Fibroblast of skin of scalp (primary cell): ENCODE measurements around the gene PDCD5. TPM values are rescaled to one million over a fixed set of nuclear protein-coding genes. Genes with fewer than 3 reads are reported as not detected.
"Not testable (repeated sequence)": the region's sequence is repeated elsewhere in the genome, so short reads cannot be mapped to it uniquely, and the experiment has no call there.

Experiments
- DNase-seq: peaks from one replicate; pipeline ENCODE4 v3.0.0-alpha.2; 2013
- polyA plus RNA-seq, 2 experiments: library from polyadenylated mRNA; unstranded; fragments of 120-200 nt; gene quantifications; one replicate each; pipeline ENCODE4 v1.2.1, GENCODE V29; 2013; ENCODE audit not compliant: insufficient read length in 2 of 2

Gene PDCD5
- polyA plus RNA-seq (2013, experiment 1 of 2; ENCODE audit: insufficient read length), result 136 TPM
- polyA plus RNA-seq (2013, experiment 2 of 2; ENCODE audit: insufficient read length), result 151 TPM

- peak; percentile 94 for DNase-seq
These were observed at the start of gene PDCD5 for GRCh38 chr19:32580901-32581704. Gene PDCD5, plus strand, starts transcription at chr19:32581190. Its CDS starts 72 bp downstream, at chr19:32581262.

- no peak for DNase-seq
These were observed 48.8 kb upstream of the PDCD5 start for GRCh38 chr19:32532233-32532632.

GRCh38 chr19:32537580-32537979 lies 43.4 kb upstream of the PDCD5 start:
- no peak for DNase-seq

- no peak for DNase-seq
These were observed 41.6 kb upstream of the PDCD5 start for GRCh38 chr19:32539240-32539916.

- no peak for DNase-seq
These were observed 40.4 kb upstream of the PDCD5 start for GRCh38 chr19:32540621-32541020.

- DNase-seq, result not testable (repeated sequence)
These were observed 39.6 kb upstream of the PDCD5 start for GRCh38 chr19:32541376-32541775.

- DNase-seq, result no peak
These were observed 38.4 kb upstream of the PDCD5 start for GRCh38 chr19:32542477-32543108.

GRCh38 chr19:32543115-32543900 lies 37.7 kb upstream of the PDCD5 start:
- no peak for DNase-seq

- DNase-seq, result no peak
These were observed 36.1 kb upstream of the PDCD5 start for GRCh38 chr19:32544917-32545316.

GRCh38 chr19:32550666-32551065 lies 30.3 kb upstream of the PDCD5 start:
- DNase-seq, result no peak

- DNase-seq, result no peak
These were observed 25.2 kb upstream of the PDCD5 start for GRCh38 chr19:32555786-32556185.

GRCh38 chr19:32558607-32559228 lies 22.3 kb upstream of the PDCD5 start:
- no peak for DNase-seq

- no peak for DNase-seq
These were observed 17.2 kb upstream of the PDCD5 start for GRCh38 chr19:32563761-32564160.

GRCh38 chr19:32566246-32566830 lies 14.7 kb upstream of the PDCD5 start:
- DNase-seq, result peak; percentile 63

- no peak for DNase-seq
These were observed 13.5 kb upstream of the PDCD5 start for GRCh38 chr19:32567486-32567885.

GRCh38 chr19:32570081-32570785 lies 10.8 kb upstream of the PDCD5 start:
- DNase-seq, result peak; percentile 54

- not testable (repeated sequence) for DNase-seq
These were observed 9.4 kb upstream of the PDCD5 start for GRCh38 chr19:32571471-32572075.

- not testable (repeated sequence) for DNase-seq
These were observed 8.1 kb upstream of the PDCD5 start for GRCh38 chr19:32572700-32573491.

- no peak for DNase-seq
These were observed 7.5 kb upstream of the PDCD5 start for GRCh38 chr19:32573492-32573794.

GRCh38 chr19:32576790-32577189 lies 4.2 kb upstream of the PDCD5 start:
- no peak for DNase-seq
